HK-2 (cell line): ENCODE results near the gene AP2M1.
"Not testable (repeated sequence)": the region's sequence is repeated elsewhere in the genome, so short reads cannot be mapped to it uniquely, and the experiment has no call there.

ENCODE experiments used
- DNase-seq: peaks from one replicate; pipeline ENCODE4 v3.0.0-alpha.2; 2018; ENCODE audit not compliant: unreplicated experiment

The AP2M1 gene

DNA sequence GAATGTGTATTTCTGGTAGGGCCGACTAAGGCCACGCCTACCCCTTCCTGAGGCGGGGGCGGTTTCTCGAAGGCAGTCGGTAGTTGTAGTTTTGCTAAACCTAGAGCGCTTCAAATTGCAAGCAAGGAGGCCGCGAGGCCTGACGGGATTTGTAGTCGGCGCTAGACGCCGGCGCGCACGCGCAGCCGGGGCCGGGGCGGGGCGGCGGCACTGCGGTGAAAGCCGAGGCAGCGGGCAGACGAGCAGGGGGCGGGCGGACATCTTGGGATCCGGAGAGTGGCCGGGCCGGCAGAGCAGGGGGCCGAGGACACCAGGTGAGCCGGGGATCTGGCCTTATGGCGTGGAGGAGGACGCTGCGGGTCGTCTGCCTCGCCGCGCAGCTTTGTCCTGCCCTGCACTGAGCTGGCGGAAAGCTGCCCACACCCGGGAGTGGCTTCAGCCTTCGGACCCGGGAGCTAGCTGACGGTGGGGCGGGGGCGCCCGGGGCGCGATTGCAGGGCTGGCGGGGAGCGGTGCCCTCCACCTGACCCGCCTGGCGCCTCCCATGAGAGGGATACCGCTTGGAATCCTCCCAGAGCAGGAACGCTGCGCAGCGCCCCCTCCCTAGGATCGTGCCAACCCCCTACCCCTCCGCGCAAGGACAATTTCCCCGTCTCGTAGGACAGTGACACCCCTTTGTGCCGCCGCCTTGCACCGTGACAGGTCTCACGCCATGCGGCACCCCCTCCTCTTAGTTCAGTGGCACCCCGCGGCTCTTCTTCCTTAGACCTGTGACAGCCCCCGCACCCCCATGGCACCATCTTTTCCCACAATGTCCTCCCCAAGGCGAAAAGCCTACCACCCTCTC, at the start of gene AP2M1:
TSS of gene AP2M1 (plus strand) at position 210 of the 847 bp plus-strand sequence. CDS start 2,139 bp downstream, outside the sequence.
- DNase-seq = peak; percentile 99

DNA sequence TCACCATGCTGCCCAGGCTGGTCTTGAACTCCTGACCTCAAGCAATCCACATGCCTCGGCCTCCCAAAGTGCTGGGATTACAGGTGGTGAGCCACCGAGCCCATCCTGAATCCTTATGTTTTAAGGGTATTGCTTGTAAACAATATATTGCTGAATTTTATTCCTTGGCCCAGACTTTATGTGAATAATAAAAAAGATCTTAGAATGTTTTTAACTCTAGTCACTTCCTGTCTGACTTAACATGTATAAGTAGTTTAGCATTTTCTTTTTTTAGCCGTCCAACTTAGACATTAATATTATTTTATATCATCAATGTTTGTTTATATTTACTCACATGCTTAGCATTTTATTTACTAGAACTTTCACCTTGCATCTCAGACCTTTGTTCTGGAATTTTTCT, 48.6 kb upstream of the AP2M1 start:
- no peak for DNase-seq

GRCh38 chr3:184129012-184129411, 45.6 kb upstream of the AP2M1 start:
- peak; percentile 36 for DNase-seq

GRCh38 chr3:184132945-184133344, 41.7 kb upstream of the AP2M1 start:
- DNase-seq = no peak

DNA sequence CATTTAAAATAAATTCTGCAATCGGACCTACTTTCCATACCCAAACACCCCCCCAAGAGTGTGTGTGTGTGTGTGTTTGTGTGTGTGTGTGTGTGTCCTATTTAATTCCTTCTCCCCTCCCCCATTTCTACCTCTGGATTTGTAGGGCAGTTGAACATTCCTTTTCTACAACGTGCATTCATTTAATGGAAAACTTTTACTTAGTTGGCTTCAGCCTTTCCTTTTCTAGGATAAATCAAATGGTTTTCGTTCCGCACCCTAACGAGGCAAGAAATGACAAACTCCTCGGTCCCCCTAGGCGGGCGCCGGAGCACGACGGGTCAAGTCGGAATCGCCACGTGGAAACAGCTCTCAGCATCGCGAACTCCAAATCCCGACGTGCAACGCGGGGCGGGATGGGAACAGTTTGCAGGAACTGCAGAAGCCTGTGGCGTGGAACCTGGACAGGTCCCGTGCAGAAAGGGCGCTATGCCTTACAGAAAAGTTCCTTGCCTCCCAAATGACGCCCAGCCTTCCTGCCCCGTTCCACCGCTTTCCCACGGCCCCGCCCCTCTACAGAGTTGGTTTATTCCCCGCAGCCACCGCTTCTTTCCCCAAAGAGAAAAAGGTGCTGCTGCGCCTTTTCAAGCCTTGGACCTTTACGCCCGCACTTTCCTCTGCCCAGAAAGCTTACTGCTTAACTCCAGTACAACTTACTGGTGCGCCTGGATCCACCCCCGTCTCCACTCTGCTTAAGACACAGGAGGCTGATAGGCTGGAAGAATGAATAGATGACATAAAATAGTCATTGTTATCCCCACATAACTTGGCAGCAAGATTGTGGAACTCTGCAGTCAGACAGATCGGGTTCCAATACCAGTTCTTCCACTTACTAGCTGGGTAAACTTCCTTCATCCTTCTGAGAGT, 40.6 kb upstream of the AP2M1 start:
- peak; percentile 89 for DNase-seq

GRCh38 chr3:184134746-184135148, 39.9 kb upstream of the AP2M1 start:
- no peak for DNase-seq

GRCh38 chr3:184135149-184135910, 39.3 kb upstream of the AP2M1 start, which contains the start of gene EIF2B5:
Gene EIF2B5, plus strand, starts transcription at chr3:184135358. Its CDS starts 28 bp downstream, at chr3:184135386.
- DNase-seq = peak; percentile 91

- DNase-seq = no peak
These were observed 38.8 kb upstream of the AP2M1 start for GRCh38 chr3:184135911-184136260.

DNA sequence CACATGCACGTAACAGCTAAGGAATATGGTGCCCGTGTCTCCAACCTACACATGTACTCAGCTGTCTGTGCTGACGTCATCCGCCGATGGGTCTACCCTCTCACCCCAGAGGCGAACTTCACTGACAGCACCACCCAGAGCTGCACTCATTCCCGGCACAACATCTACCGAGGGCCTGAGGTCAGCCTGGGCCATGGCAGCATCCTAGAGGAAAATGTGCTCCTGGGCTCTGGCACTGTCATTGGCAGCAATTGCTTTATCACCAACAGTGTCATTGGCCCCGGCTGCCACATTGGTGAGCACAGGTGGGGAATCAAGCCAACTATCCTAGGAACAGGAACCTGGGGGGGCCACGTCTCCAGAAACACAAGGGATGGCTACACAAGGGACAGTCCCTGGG, 34.2 kb upstream of the AP2M1 start:
- no peak for DNase-seq

- no peak for DNase-seq
These were observed 32.5 kb upstream of the AP2M1 start for GRCh38 chr3:184142199-184142598.

DNA sequence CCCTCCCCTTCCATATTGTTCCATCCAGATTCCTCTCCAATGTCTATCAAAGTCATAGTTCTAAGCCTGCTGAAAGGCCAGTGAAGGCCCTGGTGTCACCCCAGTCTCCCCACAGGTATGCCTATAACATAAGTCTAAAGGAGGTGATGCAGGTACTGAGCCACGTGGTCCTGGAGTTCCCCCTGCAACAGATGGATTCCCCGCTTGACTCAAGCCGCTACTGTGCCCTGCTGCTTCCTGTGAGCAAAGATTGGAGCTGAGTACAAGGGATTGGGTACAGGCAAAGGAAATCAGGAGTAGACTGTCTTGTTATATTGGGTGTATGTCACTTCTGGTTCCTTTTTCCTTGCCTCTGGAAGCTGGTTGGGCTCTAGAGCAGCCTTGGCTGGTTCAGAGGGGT, 31.3 kb upstream of the AP2M1 start:
- no peak for DNase-seq

DNA sequence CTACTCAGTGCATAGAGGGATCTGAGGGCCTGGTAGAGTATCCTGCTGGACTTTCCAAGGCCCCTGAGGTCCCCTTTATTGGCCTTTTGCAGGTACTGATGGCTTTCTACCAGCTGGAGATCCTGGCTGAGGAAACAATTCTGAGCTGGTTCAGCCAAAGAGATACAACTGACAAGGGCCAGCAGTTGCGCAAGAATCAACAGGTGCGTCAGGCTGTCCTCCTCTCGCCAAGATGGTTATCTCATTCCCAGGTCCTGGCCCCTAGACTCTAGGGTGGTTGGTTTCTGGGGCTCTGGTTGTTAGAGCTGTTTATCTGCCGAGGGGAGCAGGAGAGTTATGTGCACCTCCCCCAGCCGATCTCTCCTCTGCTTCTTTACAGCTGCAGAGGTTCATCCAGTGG, 30.1 kb upstream of the AP2M1 start:
- DNase-seq = no peak

DNA sequence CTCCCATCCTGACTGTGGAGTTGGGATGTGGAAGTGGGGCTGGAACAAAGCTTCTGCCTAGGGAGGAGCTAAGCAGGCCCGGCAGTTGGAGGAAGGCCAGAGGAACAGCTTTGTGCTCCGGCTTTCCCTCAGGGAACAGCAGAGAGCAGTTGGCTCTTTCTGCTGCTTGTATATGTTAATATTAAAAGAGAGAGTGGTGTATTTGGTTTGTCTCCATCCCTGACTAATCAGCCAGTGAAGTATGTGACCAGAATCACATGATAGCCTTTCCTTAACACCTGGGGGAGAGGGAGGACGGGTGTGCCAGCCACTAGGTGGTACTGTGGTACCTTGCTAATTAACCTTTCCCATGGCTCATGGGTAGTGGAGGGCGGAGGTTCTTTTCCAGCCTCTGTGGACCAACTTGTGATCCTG, 29.5 kb upstream of the AP2M1 start:
- DNase-seq = peak; percentile 75

GRCh38 chr3:184145751-184146270, 28.8 kb upstream of the AP2M1 start:
- no peak for DNase-seq

- no peak for DNase-seq
These were observed 26.6 kb upstream of the AP2M1 start for GRCh38 chr3:184148076-184148475.

DNA sequence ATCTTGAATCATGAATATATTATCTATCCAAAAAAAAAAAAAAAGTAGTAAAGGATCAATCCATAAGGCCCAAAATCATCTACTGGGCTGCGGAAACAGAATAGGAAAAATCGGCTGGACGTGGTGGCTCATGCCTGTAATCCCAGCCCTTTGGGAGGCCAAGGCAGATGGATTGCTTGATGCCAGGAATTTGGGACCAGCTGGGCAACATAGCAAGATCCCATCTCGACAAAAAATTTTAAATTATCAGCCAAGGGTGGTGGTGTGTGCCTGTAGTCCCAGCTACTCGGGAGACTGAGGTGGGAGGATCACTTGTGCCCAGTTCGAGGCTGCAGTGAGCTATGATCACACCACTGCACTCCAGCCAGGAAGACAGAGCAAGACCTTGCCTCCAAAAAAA, 25.5 kb upstream of the AP2M1 start:
- no peak for DNase-seq

DNA sequence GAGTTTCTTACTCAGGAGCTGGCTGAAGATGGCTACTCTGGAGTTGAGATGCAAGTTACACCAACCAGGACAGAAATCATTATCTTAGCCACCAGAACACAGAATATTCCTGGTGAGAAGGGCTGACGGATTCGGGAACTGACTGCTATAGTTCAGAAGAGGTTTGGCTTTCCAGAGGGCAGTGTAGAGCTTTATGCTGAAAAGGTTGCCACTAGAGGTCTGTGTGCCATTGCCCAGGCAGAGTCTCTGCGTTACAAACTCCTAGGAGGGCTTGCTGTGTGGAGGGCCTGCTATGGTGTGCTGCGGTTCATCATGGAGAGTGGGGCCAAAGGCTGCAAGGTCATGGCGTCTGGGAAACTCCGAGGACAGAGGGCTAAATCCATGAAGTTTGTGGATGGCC, 24.9 kb upstream of the AP2M1 start:
- DNase-seq = not testable (repeated sequence)

DNA sequence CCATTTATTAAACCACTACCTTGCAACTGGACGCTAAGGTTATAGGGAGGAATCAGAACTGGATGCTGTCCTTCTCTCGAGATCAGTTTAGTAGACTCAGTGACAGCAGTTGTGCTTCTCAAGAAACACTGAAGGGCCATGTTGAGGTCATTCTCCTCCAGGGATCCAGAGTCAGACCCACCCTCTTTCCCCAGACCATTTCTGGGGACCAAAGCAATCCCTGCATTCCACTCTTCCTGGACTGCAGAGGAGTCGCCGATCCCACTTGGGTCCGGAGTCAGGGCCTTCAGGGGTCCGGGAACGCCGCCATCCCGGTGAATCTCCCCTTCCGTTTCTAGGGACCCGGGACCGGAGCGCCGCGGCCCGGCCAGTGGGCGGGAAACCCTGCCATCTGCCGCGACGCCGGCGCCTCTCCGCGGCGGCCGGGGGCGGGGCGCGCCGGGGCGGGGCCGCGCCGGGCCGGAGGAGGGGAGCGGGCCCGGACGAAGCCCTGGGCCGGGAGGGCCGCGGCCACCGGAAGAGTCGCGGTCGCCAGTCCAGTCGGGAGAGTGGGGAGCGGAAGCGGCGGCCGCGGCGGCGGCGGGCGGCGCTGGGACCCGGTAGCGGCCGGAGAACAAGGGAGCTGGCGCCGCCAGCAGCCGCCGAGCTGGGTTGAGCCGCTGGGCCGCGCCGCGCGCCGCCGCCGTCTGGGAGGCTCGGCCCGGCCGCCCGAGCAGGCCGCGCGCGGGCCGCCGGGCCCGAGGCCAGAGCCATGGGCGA, 19.6 kb upstream of the AP2M1 start, which contains the start of gene DVL3:
TSS of gene DVL3 (plus strand) at position 493 of the 759 bp plus-strand sequence. CDS start at position 752, 259 bp downstream.
- peak; percentile 63 for DNase-seq

DNA sequence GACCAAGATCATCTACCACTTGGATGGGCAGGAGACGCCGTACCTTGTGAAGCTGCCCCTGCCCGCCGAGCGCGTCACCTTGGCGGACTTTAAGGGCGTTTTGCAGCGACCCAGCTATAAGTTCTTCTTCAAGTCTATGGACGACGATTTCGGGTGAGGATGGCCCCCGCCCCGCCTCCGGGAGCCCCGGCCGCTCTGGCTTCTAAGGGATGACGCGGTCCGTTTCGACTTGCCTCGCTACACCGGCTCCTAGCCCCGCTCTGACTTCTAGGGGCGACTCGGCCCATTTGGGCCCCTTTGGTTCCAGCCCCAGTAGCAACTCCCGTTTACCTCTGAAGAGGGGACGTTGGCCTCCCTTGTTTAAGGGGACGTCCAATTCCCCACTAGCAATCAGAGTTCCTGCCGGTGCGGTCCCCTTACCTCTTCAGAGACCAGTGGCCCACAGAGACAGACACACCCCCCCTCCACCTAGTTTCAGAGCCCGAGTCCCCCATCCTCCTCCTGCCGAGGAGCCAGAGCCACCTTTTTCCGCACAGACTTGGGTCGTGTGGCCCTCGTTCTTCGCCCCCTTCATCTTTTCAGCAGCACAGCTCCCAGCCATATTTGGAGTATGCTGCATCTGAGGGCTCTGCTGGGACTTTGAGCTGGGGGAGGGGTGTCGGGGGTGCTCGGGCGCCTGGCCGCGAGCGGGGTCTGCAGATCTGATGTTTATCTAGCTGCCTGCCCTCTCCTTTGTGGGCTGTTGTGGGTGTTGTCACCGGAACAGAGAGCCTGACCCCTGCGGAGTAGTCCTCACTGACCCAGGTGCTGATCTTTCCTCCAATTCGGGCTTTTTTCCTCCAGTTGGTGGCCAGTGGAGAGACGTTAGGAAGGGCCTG, 18.8 kb upstream of the AP2M1 start:
- peak; percentile 59 for DNase-seq

DNA sequence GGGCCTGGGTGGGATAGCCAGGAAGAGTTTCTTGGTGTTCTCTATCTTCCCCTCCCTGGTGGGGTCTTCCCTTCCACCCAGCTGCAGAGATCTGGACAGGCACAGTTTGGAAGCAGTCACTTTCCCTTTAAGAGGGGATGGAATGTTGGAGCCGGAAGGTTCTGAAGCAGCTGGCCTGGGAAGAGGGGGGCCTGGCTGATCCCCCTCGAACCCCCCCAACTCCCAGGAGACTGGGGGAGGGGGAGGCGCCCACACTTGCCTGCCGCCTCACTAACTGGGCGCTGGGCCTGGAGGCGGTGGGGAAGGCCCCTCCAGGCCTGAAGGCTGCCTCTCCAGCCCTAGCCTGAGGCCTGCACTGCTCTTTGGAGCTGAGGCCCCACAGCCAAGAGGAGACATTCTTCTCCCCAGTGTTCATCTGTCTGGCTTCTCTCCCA, 18.1 kb upstream of the AP2M1 start:
- DNase-seq = peak; percentile 29
